Neural progenitor cell (in vitro differentiated cells): ENCODE measurements around the gene SND1. TPM values are rescaled to one million over a fixed set of nuclear protein-coding genes. Genes with fewer than 3 reads are reported as not detected.

Experiments
- DNase-seq: peaks from one replicate; pipeline ENCODE4 v3.0.0-alpha.2; 2016; ENCODE audit warnings: low spot score
- H2AFZ ChIP-seq: fragments of 200-600 bp; sonication (generic); replicated peaks from 2 replicates; pipeline ENCODE4 v1.6.1; 2016; ENCODE audit warnings: antibody characterized with exemption
- H3F3A ChIP-seq: fragments of 200-600 bp; sonication (generic); 2 replicates; pipeline ENCODE4 v1.6.1; 2016; ENCODE audit warnings: antibody characterized with exemption, low read depth
- H3K27ac ChIP-seq: fragments of 200-600 bp; sonication (generic); 2 replicates; pipeline ENCODE4 v1.5.1; 2016; ENCODE audit warnings: mild to moderate bottlenecking
- H3K27me3 ChIP-seq: fragments of 200-600 bp; sonication (generic); 2 replicates; pipeline ENCODE4 v1.6.1; 2016; ENCODE audit warnings: mild to moderate bottlenecking, moderate library complexity
- H3K36me3 ChIP-seq: fragments of 200-600 bp; sonication (generic); 2 replicates; pipeline ENCODE4 v1.5.1; 2016
- H3K4me1 ChIP-seq: fragments of 200-600 bp; sonication (generic); 2 replicates; pipeline ENCODE4 v1.6.1; 2016; ENCODE audit warnings: mixed run types
- H3K4me2 ChIP-seq: fragments of 200-600 bp; sonication (generic); 2 replicates; pipeline ENCODE4 v1.6.1; 2016
- H3K4me3 ChIP-seq: fragments of 200-600 bp; sonication (generic); 2 replicates; pipeline ENCODE4 v1.5.1; 2016
- H3K79me2 ChIP-seq: fragments of 200-600 bp; sonication (generic); 2 replicates; pipeline ENCODE4 v1.6.1; 2016; ENCODE audit warnings: low read depth
- H3K9ac ChIP-seq: fragments of 200-600 bp; sonication (generic); 2 replicates; pipeline ENCODE4 v1.6.1; 2016
- H3K9me3 ChIP-seq: fragments of 200-600 bp; sonication (generic); 2 replicates; pipeline ENCODE4 v1.5.1; 2016; ENCODE audit warnings: low read depth
- H4K20me1 ChIP-seq: fragments of 200-600 bp; sonication (generic); 2 replicates; pipeline ENCODE4 v1.6.1; 2016; ENCODE audit warnings: low read depth
- H3K27ac Mint-ChIP-seq: 3 replicates; pipeline ENCODE4 v1.8.0; 2021; ENCODE audit warnings: mixed read lengths
- H3K27me3 Mint-ChIP-seq: 2 replicates; pipeline ENCODE4 v1.8.0; 2022; ENCODE audit warnings: low read depth, mild to moderate bottlenecking, inconsistent platforms, moderate library complexity, mixed read lengths; ENCODE audit not compliant: insufficient read depth
- H3K36me3 Mint-ChIP-seq: 3 replicates; pipeline ENCODE4 v1.8.0; 2021; ENCODE audit warnings: mixed read lengths
- H3K4me1 Mint-ChIP-seq: 3 replicates; pipeline ENCODE4 v1.8.0; 2021; ENCODE audit warnings: mixed read lengths
- H3K4me3 Mint-ChIP-seq: 3 replicates; pipeline ENCODE4 v1.8.0; 2021; ENCODE audit warnings: mild to moderate bottlenecking, moderate library complexity, mixed read lengths
- H3K9me3 Mint-ChIP-seq: 3 replicates; pipeline ENCODE4 v1.8.0; 2020; ENCODE audit warnings: mixed read lengths
- EZH2 ChIP-seq: fragments of 200-600 bp; sonication (generic); IDR thresholded peaks from 2 replicates; pipeline ENCODE4 v1.6.1; 2017; ENCODE audit warnings: antibody characterized with exemption, mild to moderate bottlenecking, moderate library complexity
- EZH2phosphoT487 ChIP-seq: fragments of 200-600 bp; sonication (generic); IDR thresholded peaks from 2 replicates; pipeline ENCODE4 v1.6.1; 2017; ENCODE audit warnings: antibody characterized with exemption
- total RNA-seq: library from RNA; depleted of rRNA; stranded (reverse); fragments of >200 nt; gene quantifications from 2 replicates; pipeline ENCODE4 v1.2.3, GENCODE V29; 2015; ENCODE audit warnings: low replicate concordance
- TF ChIP-seq, protein P1 (sequence below): fragments of 200-600 bp; sonication (generic); IDR thresholded peaks from 2 replicates; pipeline ENCODE4 v1.5.1; 2017; ENCODE audit warnings: antibody characterized with exemption, mild to moderate bottlenecking

SND1 gene
- total RNA-seq, 1 donor from 2014 or later = 154 TPM

DNA sequence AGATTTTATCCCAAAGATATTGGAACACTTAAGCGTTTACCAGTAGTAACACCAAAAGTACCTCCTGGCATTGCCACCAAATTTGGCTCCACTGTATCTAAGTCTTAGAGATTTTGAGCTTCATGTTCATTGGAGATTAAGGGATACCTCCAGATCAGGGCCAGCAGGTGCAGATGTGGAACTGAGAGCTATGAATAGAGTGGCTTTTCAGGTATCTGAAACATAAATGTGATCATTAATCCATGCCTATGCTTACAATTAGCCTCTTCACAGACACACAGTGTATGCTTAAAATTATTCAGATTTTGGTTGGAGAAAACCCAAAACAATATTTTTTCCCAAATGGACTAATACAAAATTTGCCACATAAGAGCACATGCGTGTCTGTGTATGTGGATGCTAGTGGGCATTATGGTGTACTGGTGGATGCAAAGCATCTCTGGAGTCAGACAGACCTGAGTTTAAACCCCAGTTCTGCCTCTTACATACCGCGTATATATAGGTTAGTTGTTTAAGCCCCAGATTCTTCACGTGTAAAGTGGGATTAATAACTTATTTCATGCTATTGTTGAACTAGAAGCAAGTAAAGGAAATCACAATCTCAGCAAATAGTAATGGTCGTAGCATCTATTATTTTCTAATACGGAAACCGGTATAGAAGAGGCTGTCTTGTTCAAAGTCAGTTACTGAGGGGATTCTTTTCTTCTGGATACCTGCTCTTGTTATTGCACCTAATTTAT is 386.1 kb downstream of the SND1 start:
- Histone ChIP-seq H2AFZ (no peak overlapping the region), H3K4me3 (no peak overlapping the region), H3K36me3 (no peaks in the 10 kb centered on the region), H3K27ac (no peak overlapping the region), H4K20me1 (peaks cover 41% of the 10 kb centered on the region), H3K4me1 (peaks cover 17% of the 10 kb centered on the region), H3K79me2 (no peaks in the 10 kb centered on the region), H3K9me3 (no peaks in the 10 kb centered on the region), H3K27me3 (peaks cover 10% of the 10 kb centered on the region), H3K4me2 (no peak overlapping the region), H3K9ac (no peak overlapping the region), H3F3A (peaks cover 4% of the 10 kb centered on the region)
- Mint-ChIP-seq H3K27me3 (no peaks in the 10 kb centered on the region), H3K36me3 (peaks cover 2% of the 10 kb centered on the region), H3K27ac (no peak overlapping the region), H3K4me3 (no peak overlapping the region), H3K9me3 (no peaks in the 10 kb centered on the region), H3K4me1 (peaks cover 24% of the 10 kb centered on the region)
- TF ChIP-seq EZH2 (no peak), EZH2phosphoT487 (no peak)
- TF ChIP-seq, protein P1, sequence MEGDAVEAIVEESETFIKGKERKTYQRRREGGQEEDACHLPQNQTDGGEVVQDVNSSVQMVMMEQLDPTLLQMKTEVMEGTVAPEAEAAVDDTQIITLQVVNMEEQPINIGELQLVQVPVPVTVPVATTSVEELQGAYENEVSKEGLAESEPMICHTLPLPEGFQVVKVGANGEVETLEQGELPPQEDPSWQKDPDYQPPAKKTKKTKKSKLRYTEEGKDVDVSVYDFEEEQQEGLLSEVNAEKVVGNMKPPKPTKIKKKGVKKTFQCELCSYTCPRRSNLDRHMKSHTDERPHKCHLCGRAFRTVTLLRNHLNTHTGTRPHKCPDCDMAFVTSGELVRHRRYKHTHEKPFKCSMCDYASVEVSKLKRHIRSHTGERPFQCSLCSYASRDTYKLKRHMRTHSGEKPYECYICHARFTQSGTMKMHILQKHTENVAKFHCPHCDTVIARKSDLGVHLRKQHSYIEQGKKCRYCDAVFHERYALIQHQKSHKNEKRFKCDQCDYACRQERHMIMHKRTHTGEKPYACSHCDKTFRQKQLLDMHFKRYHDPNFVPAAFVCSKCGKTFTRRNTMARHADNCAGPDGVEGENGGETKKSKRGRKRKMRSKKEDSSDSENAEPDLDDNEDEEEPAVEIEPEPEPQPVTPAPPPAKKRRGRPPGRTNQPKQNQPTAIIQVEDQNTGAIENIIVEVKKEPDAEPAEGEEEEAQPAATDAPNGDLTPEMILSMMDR = no peak
- DNase-seq = no peak

DNA sequence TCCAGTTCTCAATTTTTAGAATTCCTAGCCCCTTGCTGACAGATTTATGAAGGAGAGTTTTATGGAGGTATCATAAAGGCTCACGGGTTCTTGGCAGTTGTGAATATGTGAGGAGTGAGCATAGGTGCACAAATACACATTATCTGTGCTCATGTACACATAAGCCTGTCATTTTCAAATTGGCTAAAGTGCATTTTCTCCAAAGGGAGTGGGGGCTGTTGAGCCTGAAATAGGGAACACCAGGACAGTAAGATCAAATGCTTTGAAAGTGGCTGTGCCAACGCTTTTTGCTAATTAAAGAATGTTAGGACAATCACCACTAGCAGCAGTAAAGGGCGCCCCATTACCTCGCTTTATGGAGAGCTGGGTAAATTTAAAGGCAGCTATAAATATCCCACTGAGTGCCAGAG is 387.6 kb downstream of the SND1 start:
- Histone ChIP-seq H3K4me2 (no peak overlapping the region), H3K9me3 (no peaks in the 10 kb centered on the region), H3K79me2 (no peaks in the 10 kb centered on the region), H2AFZ (no peak overlapping the region), H3K36me3 (no peaks in the 10 kb centered on the region), H3K9ac (no peak overlapping the region), H4K20me1 (peaks cover 28% of the 10 kb centered on the region), H3F3A (peaks cover 3% of the 10 kb centered on the region), H3K27ac (no peak overlapping the region), H3K27me3 (no peaks in the 10 kb centered on the region), H3K4me3 (no peak overlapping the region), H3K4me1 (peaks cover 13% of the 10 kb centered on the region)
- Mint-ChIP-seq H3K4me1 (peaks cover 17% of the 10 kb centered on the region), H3K27me3 (no peaks in the 10 kb centered on the region), H3K27ac (no peak overlapping the region), H3K36me3 (no peaks in the 10 kb centered on the region), H3K4me3 (no peak overlapping the region), H3K9me3 (no peaks in the 10 kb centered on the region)
- no peak for DNase-seq
- TF ChIP-seq EZH2phosphoT487 (no peak), EZH2 (no peak)
- TF ChIP-seq, protein P1 = no peak

DNA sequence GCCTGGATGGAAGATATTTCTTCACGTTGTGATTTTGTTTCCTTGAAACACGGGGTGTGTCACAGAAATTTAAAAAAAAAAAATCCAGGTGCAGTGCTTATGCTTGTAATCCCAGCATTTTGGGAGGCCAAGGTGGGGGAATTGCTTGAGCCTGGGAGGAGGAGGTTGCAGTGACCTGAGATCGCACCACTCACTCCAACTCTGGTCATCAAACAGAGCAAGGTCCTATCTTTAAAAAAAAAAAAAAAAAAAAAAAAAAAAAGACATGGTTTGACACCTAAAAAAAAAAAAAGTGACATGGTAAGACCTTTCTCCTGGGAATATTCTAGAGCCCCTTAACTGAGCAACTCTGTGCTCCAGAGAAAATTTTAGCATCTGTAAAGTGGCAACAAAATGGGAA is 388.2 kb downstream of the SND1 start:
- Mint-ChIP-seq H3K27me3 (peaks cover 2% of the 10 kb centered on the region), H3K4me3 (no peak overlapping the region), H3K27ac (no peak overlapping the region), H3K9me3 (no peaks in the 10 kb centered on the region), H3K4me1 (peaks cover 17% of the 10 kb centered on the region), H3K36me3 (no peaks in the 10 kb centered on the region)
- H3K4me1 ChIP-seq = peaks cover 13% of the 10 kb centered on the region
- H3K9ac ChIP-seq = no peak overlapping the region
- peaks cover 23% of the 10 kb centered on the region for H4K20me1 ChIP-seq
- no peak for DNase-seq
- H3K4me3 ChIP-seq = no peak overlapping the region
- no peak overlapping the region for H3K4me2 ChIP-seq
- peaks cover 2% of the 10 kb centered on the region for H3F3A ChIP-seq
- TF ChIP-seq EZH2 (no peak), EZH2phosphoT487 (no peak)
- TF ChIP-seq, protein P1 = no peak
- H3K27ac ChIP-seq = no peak overlapping the region
- no peaks in the 10 kb centered on the region for H3K9me3 ChIP-seq
- no peaks in the 10 kb centered on the region for H3K27me3 ChIP-seq
- H3K36me3 ChIP-seq = no peaks in the 10 kb centered on the region
- H3K79me2 ChIP-seq = no peaks in the 10 kb centered on the region
- H2AFZ ChIP-seq = no peak overlapping the region
